GM18511 (cell line): ENCODE data around the gene SLC7A6.
A peak's percentile ranks its signal among the peaks of the same experiment; 100 is the strongest.

Source experiments
- ATAC-seq: cut with Tn5 transposase; IDR thresholded peaks from one replicate; pipeline ENCODE4 v1.9.1; 2021; ENCODE audit warnings: mild to moderate bottlenecking, moderate library complexity; ENCODE audit not compliant: unreplicated experiment

Gene SLC7A6

DNA sequence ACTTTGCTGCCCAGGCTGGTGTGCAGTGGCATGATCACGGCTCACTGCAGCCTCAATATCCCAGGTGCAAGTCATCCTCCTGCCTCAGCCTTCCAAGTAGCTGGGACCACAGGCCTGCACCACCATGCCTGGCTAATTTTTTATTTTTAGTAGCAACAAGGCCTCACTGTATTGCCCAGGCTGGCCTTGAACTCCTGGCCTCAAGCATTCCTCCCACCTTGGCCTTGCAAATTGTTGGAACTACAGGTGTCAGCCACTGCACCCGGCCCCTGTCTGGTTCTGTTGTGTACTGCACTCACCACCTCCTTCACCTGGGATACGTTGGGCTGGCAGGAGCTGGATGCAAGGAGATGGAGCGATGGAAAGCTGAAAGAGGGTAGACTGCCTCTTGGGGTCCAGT is 10.6 kb upstream of the SLC7A6 start:
- ATAC-seq, result no peak

DNA sequence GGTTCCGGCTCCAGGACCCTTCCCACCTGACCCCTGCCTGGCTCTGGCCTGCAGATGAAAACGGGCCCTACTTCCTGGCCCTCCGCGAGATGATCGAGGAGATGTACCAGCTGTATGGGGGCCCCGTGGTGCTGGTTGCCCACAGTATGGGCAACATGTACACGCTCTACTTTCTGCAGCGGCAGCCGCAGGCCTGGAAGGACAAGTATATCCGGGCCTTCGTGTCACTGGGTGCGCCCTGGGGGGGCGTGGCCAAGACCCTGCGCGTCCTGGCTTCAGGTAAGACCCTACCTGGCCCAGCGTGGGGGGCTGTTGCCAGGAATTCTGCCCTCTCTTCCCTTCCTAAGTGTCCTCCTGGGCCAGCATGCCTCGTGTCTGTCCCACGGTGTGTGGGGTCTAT is 8.6 kb upstream of the SLC7A6 start:
- no peak for ATAC-seq

GRCh38 chr16:68257251-68257905 is 6.9 kb upstream of the SLC7A6 start:
- ATAC-seq, result peak; percentile 66

GRCh38 chr16:68257906-68258800 is 6.2 kb upstream of the SLC7A6 start:
- ATAC-seq, result peak; percentile 43

DNA sequence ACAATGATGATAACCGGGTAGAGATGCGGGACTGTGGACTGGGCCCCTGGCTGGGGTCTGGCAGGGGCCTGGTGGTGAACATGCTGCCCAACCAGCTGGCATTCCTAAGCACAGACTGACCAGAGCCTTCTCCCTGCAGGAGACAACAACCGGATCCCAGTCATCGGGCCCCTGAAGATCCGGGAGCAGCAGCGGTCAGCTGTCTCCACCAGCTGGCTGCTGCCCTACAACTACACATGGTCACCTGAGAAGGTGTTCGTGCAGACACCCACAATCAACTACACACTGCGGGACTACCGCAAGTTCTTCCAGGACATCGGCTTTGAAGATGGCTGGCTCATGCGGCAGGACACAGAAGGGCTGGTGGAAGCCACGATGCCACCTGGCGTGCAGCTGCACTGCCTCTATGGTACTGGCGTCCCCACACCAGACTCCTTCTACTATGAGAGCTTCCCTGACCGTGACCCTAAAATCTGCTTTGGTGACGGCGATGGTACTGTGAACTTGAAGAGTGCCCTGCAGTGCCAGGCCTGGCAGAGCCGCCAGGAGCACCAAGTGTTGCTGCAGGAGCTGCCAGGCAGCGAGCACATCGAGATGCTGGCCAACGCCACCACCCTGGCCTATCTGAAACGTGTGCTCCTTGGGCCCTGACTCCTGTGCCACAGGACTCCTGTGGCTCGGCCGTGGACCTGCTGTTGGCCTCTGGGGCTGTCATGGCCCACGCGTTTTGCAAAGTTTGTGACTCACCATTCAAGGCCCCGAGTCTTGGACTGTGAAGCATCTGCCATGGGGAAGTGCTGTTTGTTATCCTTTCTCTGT is 5.1 kb upstream of the SLC7A6 start:
- ATAC-seq, result no peak

DNA sequence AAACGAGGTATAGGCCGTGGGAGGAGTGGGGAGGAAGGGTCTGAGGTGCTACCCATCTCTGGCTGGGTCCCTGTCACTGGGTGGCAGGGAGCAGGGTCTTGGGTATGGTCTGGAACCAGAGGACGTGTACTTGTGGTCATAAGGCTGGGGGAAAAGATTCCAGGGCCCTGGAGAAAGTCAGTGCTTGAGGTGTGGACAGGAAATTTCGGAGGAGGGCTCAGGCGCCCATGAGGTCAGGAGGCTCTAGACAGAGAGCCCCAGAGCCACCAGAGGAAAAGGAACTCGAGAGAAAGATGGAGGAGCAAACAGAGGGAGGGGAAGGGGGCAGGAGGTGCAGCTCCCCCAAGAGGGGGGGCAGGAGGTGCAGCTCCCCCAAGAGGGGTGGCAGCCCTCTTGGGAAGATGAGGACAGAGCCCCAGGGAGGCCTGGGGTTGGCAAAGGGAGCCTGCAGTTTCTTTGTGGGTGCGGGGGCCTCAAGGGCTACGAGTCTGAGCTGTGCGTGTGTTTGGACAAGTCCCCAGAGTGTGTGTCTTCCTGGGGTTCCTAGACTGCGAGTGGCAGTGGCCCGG is 683 bp upstream of the SLC7A6 start:
- ATAC-seq, result peak; percentile 11

GRCh38 chr16:68265078-68265920 is 973 bp downstream of the SLC7A6 start:
- no peak for ATAC-seq

GRCh38 chr16:68267612-68268405 is 3.5 kb downstream of the SLC7A6 start:
- no peak for ATAC-seq

- no peak for ATAC-seq
These were observed 5.5 kb downstream of the SLC7A6 start for GRCh38 chr16:68269793-68270192.

- ATAC-seq, result no peak
These were observed 6.0 kb downstream of the SLC7A6 start for GRCh38 chr16:68270353-68270752.

- ATAC-seq, result no peak
These were observed 8.3 kb downstream of the SLC7A6 start for GRCh38 chr16:68272507-68273209.

- no peak for ATAC-seq
These were observed 9.1 kb downstream of the SLC7A6 start for GRCh38 chr16:68273459-68273858.

GRCh38 chr16:68273896-68274295 is 9.6 kb downstream of the SLC7A6 start:
- ATAC-seq, result no peak

DNA sequence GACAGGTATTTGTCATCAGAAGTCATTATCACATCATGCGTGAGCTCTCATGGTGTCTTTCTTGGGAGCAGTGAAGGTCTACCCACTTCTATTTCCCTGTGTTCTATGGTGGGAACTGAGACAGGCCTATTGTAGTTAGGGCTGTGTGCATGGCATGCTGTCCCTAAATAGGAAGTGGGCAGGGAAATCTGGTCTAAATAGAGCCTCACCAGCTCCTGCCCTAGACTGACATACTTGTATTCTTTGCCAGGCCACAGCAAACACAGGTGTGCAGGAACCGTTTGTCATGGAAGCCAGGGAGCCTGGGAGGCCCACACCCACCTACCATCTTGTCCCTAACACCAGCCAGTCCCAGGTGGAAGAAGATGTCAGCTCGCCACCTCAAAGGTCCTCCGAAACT is 10.1 kb downstream of the SLC7A6 start:
- no peak for ATAC-seq

GRCh38 chr16:68275611-68276191 is 11.4 kb downstream of the SLC7A6 start:
- peak; percentile 77 for ATAC-seq

DNA sequence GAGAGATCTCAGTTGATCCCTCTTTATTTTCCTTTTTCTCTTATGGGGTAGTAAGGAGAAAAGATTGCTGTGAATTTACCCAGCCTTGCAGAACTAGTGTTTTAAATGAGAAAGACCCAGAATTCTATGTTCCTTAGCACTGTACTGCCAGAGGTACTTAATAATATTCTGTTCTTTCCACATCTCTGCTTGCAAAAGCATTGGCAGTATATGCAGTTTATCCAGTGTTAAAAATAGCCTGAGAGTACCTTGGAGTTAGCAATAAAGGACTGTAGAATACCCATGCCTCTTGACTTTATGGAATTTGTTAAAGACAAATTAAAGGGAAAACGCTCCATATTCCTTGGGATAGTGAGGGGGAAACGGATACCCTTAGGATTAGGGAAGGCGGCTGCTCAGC is 11.9 kb downstream of the SLC7A6 start:
- no peak for ATAC-seq

DNA sequence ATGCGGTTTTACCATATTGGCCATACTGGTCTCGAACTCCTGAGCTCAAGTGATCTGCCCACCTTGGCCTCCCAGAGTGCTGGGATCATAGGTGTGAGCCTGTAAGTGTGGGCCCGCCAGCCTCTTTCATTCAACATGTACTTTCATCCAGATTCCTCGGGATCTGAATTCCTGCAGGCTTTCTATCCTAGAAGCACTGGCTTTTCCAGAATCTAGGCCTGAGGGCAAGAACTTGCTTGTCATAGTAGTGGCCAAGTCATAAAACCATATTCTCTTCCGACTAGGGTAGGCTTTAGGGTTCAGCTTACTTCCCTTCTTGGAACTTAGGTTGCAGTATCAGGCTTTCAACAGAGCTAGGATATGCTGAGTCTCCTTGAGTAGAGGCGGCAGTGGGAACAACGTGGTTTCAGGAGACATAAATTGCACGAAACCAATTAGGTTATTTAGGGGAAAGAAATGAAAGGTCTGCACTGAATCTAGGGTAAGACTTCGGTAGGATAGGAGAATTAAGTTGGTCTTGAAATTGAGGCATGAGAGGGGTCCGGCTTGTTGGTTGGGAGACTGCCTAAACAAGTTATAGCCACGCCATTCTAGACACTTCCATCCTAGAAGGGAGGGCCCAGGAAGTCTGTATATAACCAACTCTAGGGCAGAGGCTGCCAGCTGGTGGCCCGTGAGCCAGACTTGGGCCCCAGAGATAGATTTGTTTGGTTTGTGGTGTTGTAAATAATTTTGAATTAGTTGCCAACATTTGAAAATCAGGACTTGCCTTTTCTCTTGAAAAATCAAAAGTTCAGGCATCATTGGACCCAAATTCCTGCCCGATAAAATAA is 15.6 kb downstream of the SLC7A6 start:
- no peak for ATAC-seq
